GM18870 (cell line): ENCODE measurements around the gene VAC14.
"Not testable (repeated sequence)": the region's sequence is repeated elsewhere in the genome, so short reads cannot be mapped to it uniquely, and the experiment has no call there.

Experiments used
- ATAC-seq: cut with Tn5 transposase; IDR thresholded peaks from one replicate; pipeline ENCODE4 v1.9.1; 2021; ENCODE audit warnings: moderate library complexity; ENCODE audit not compliant: unreplicated experiment

Gene VAC14

GRCh38 chr16:70745536-70746025 lies 55.4 kb downstream of the VAC14 start:
- ATAC-seq = no peak

- ATAC-seq = no peak
Measured at GRCh38 chr16:70744366-70744765, 56.6 kb downstream of the VAC14 start.

- no peak for ATAC-seq
Measured at GRCh38 chr16:70743791-70744190, 57.2 kb downstream of the VAC14 start.

- not testable (repeated sequence) for ATAC-seq
Measured at GRCh38 chr16:70742967-70743366, 58.0 kb downstream of the VAC14 start.

- no peak for ATAC-seq
Measured at GRCh38 chr16:70741783-70742125, 59.2 kb downstream of the VAC14 start.

GRCh38 chr16:70740914-70741782 lies 59.8 kb downstream of the VAC14 start:
- no peak for ATAC-seq

DNA sequence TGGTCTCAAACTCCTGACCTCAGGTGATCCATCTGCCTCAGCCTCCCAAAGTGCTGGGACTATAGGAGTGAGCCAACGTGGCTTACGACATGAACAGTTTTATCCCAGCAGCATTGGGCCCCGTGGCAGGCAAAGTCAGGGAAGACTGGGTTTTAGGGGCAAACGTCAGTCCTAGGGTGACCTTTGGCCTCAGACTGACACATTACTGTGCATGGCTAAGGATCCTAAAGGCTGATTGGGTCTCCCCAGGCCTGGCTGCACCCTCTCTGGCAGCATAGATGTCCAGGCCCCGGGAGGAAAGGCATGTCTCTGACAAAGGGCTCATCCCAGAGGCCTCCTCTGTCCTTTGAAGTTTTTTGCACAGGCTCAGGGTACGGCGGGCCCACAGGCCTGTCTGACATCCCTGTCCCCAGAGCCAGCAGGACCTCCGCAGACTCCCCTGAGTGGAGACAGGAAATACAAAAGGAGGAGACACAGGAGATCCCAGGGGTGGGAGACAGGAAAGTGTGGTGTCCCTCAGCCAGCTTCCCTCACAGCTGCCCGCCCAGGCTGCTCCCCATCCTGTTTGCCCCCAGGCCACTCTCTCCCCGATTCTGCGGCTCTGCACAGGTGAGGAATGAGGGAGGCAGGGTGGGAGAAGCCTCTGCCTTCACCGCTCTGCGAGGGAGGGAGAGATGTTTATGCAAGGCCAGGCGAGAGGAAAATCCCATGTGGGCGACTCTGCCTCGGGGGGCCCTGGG lies 60.6 kb downstream of the VAC14 start:
- no peak for ATAC-seq

DNA sequence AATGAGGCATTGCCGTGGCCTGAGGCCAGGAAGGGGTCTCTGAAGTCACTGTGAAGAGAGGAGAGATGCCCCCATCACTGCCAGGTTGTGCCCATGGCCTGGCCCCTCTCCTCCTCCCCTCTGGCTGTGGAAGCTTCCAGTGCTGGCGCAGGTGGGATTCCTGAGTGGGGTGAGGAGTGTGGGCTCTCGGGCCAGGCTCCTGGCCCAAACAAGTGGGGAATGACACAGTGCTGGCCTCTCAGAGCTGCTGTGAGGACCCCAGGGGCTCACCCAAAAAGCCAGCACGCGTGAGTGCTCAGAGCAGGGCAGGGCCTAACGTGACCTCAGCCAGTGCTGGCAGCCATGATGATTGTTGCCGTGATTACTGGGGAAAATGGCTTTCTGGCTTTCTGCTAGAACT lies 61.6 kb downstream of the VAC14 start:
- no peak for ATAC-seq

- ATAC-seq = no peak
Measured at GRCh38 chr16:70738083-70738977, 62.6 kb downstream of the VAC14 start.

GRCh38 chr16:70737377-70738082 lies 63.4 kb downstream of the VAC14 start:
- peak; percentile 87 for ATAC-seq

- ATAC-seq = no peak
Measured at GRCh38 chr16:70736465-70737376, 64.2 kb downstream of the VAC14 start.

DNA sequence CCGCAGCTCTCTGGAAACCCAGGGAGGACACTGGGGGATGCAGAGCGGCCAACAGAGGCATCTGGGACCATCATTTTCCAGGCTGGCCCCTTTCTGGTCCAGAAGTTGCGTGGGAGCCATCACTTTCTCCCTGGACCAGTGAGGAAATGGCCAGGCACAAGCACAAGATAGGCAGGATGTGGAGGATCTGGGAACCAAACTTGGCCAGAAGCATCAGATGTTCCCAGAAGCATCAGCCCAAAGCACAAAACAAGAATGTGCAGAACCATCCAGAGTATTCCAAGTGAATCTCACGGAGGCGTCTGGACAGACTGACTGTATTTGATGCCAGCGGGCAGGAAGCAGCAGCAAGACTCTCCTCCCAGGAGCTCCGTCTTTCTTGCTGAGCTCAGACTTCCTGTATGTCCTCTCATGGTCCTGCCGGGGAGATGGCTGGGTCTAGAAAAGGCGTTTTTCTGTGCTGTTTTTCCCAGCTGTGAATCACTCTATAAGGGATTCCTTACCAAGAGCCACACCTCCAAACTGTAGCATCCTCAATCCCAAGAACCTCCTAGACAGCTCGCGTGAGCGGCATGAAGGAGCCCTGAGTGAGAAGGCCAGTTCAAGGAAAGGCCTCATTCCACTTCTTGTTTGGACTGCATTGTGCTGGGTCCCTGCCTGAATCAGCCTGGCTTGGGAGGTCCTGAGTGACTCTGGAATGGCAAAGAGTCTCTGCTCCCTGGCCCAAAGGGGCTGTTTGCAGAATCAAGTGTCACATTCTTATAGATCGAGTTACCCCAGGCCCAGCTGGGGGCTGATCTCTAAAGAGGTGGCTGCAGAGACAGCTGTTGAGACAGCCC lies 65.6 kb downstream of the VAC14 start:
- ATAC-seq = no peak

DNA sequence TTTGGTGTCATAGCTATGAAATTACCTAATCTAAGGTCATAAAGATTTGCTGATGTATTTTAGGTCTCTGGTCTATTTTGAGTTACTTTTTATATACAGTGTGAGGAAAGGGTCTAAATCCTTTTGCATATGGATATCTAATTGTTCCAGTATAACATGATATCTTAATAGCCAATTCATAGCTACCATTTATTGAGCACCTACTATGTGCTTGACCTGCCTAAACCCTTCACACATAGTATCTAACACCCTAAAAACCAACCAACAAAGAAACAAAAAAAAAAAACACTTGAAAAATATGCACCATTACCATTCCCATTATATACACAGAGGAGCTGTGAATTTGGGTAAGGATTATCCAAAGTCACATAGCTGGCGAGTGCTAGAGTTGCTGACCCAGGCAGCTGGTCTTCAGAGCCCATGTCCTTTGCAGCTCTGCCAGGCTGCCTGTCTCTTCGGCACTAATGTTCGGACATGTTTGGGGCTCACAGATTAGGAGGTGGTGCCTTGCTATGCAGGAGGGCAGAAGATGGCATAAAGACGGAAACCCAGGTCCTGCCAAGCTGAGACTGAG lies 66.3 kb downstream of the VAC14 start:
- ATAC-seq = no peak

DNA sequence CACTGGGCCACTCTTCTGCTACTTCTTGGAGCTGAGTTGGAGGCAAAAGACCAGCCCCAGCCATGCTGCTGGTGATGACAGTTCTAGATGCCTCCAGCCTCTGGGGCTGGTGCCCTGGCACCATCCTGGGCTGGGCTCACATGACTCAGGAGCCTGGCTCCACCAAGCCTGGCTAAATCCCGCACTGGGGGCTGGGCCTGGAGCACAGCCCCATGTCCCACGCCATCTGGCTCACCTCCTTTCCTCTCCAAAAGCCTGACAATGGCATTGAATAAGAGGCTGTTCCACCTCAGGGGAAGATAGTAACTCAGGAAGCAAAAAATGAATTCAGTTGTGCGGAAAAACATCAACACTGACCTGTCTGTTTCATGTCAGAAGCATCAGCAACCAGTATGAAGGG lies 70.0 kb downstream of the VAC14 start:
- no peak for ATAC-seq

DNA sequence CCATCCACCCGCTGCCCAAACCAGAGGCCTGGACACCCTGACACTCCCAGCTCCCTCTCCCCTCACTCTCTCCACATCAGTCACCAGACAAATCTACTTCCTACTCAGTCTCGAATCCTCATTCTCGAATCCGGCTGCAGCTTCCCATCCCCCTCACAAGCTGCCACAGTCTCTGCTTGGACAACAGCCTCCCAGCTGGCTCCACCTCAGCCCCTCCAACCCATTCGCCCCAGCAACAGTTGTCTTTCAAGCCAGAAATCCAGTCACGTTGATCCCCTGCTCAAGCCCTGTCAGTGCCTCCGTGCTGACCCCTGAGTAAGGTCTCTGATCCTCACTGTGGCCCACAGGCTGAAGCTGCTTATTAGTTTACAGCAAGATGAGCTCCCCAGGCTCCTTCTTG lies 70.9 kb downstream of the VAC14 start:
- no peak for ATAC-seq

- ATAC-seq = no peak
Measured at GRCh38 chr16:70729292-70729691, 71.7 kb downstream of the VAC14 start.

DNA sequence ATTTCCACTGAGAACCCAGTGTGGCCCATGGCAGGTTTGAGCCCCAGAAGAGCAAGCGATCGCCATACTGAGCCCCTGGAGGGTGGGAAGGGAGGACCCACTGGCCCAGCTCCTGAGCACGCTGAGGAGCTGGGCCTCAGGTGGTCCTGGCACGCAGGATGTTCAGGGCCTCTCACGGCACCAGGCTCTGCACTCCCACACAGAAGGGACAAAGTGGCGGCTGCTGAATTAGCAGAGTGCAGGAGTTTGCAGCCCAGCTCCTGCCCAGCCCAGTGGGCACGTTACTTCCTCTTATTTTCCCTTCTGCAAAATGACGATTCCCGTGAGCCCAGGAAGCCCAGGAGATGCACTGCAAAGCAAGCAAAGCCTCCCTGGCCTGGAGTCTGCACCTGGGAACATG lies 72.8 kb downstream of the VAC14 start:
- ATAC-seq = no peak

DNA sequence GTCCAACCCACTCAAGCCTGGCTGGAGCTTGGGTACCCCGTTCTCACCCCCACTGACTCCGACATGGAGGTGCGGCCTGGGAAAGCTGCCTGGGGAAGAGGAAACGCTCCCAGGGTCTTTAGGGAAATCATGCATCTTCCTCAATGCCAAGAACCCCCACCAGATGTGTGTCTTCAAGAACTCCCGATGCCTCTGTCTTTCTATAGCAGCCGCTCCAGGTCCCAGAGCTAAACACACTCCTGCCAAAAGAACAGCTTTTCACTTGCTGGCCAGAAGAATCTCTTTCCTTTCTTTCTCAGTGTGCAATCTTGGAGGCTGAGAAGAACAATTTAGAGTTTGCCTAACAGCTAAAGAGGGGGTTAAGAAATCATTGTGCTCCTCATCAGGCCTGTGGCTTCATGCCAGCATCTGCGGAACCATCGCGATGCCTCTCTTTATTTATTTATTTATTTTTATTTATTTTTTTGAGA lies 74.0 kb downstream of the VAC14 start:
- ATAC-seq = no peak
